ENCODE results near the gene RPH3AL. TPM values are rescaled to one million over a fixed set of nuclear protein-coding genes. Genes with fewer than 3 reads are reported as not detected.

RPH3AL gene
- total RNA-seq, 1 donor from 2014 or later: 6.0 TPM

GRCh38 chr17:291587-291986 is 61.0 kb downstream of the RPH3AL start:
- ChIA-PET POLR2A (no interaction called here), CTCF (no interaction called here)
- intact Hi-C loops (cut with micrococcal nuclease): no loop called here

GRCh38 chr17:290626-291025 is 62.0 kb downstream of the RPH3AL start:
- intact Hi-C loops (cut with micrococcal nuclease): no loop called here
- Mint-ChIP-seq H3K36me3 (ENCODE audit: low read depth) (no peaks in the 10 kb centered on the region), H3K27ac (no peak overlapping the region), H3K4me1 (no peaks in the 10 kb centered on the region), H3K4me3 (no peak overlapping the region), H3K27me3 (peaks cover 11% of the 10 kb centered on the region), H3K9me3 (no peaks in the 10 kb centered on the region)
- no peak for TF ChIP-seq CTCF (IDR thresholded peaks at IDR 0.05)
- ChIA-PET POLR2A (no interaction called here), CTCF (no interaction called here)
- DNase-seq (no peak), ATAC-seq (ENCODE audit: low read depth) (no peak)

More at GRCh38 chr17:291587-291986, 61.0 kb downstream of the RPH3AL start:
- Mint-ChIP-seq H3K36me3 (ENCODE audit: low read depth) (no peaks in the 10 kb centered on the region), H3K4me3 (no peak overlapping the region), H3K27me3 (peaks cover 11% of the 10 kb centered on the region), H3K9me3 (no peaks in the 10 kb centered on the region), H3K27ac (no peak overlapping the region), H3K4me1 (no peaks in the 10 kb centered on the region)
- no peak for DNase-seq
- TF ChIP-seq CTCF (IDR thresholded peaks at IDR 0.05): no peak
- no peak for ATAC-seq (ENCODE audit: low read depth)

- ChIA-PET CTCF (no interaction called here), POLR2A (no interaction called here)
- Mint-ChIP-seq H3K27me3 (peaks cover 11% of the 10 kb centered on the region), H3K4me3 (no peak overlapping the region), H3K27ac (no peak overlapping the region), H3K4me1 (no peaks in the 10 kb centered on the region), H3K36me3 (ENCODE audit: low read depth) (no peaks in the 10 kb centered on the region), H3K9me3 (no peaks in the 10 kb centered on the region)
- intact Hi-C loops (cut with micrococcal nuclease): no loop called here
- no peak for TF ChIP-seq CTCF (IDR thresholded peaks at IDR 0.05)
- ATAC-seq (ENCODE audit: low read depth): no peak
- no peak for DNase-seq
Observed at GRCh38 chr17:290121-290521, 62.5 kb downstream of the RPH3AL start.

- Mint-ChIP-seq H3K27me3 (peaks cover 11% of the 10 kb centered on the region), H3K36me3 (ENCODE audit: low read depth) (no peaks in the 10 kb centered on the region), H3K27ac (no peak overlapping the region), H3K4me1 (no peaks in the 10 kb centered on the region), H3K4me3 (no peak overlapping the region), H3K9me3 (no peaks in the 10 kb centered on the region)
- DNase-seq (no peak), ATAC-seq (ENCODE audit: low read depth) (no peak)
- CTCF ChIA-PET: no interaction called here
- POLR2A ChIA-PET: no interaction called here
- intact Hi-C loops (cut with micrococcal nuclease): no loop called here
- TF ChIP-seq CTCF (IDR thresholded peaks at IDR 0.05): no peak
Observed at GRCh38 chr17:289409-289808, 63.2 kb downstream of the RPH3AL start.

- H3K4me1 Mint-ChIP-seq: no peaks in the 10 kb centered on the region
- H3K36me3 Mint-ChIP-seq (ENCODE audit: low read depth): no peaks in the 10 kb centered on the region
- no peak overlapping the region for H3K27ac Mint-ChIP-seq
- POLR2A ChIA-PET: no interaction called here
- intact Hi-C loops (cut with micrococcal nuclease): no loop called here
- no peaks in the 10 kb centered on the region for H3K9me3 Mint-ChIP-seq
- no peak for DNase-seq
- no peak for ATAC-seq (ENCODE audit: low read depth)
- no peak overlapping the region for H3K4me3 Mint-ChIP-seq
- H3K27me3 Mint-ChIP-seq: peaks cover 6% of the 10 kb centered on the region
- CTCF ChIA-PET: no interaction called here
- TF ChIP-seq CTCF (IDR thresholded peaks at IDR 0.05): no peak
Observed at GRCh38 chr17:288802-289356, 63.7 kb downstream of the RPH3AL start.

Data from activated B cell treated with CpG ODN at 0.5 μM for 24 hours (primary cell).